Body of pancreas (tissue), 4 donors: ENCODE results near the gene STAT5B. TPM values are rescaled to one million over a fixed set of nuclear protein-coding genes. Genes with fewer than 3 reads are reported as not detected.
A peak's percentile ranks its signal among the peaks of the same experiment; 100 is the strongest.

ENCODE experiments used
- ATAC-seq: fragments of 150-250 bp; one replicate; pipeline ENCODE4 v1.9.1; 2016
- DNase-seq, 4 donors: peaks; one replicate each; pipeline ENCODE4 v3.0.0-alpha.2; 2019
- H3K27ac ChIP-seq, 4 donors: fragments of 200-600 bp; sonication (generic); 1 replicate in 3 of 4; 2 replicates in 1 of 4; pipeline versions ENCODE4 v1.5.1 to v1.6.1; 2016 to 2019; ENCODE audit warnings: mild to moderate bottlenecking in 1 of 4, mixed read lengths in 1 of 4, moderate library complexity in 1 of 4
- H3K27me3 ChIP-seq, 2 donors: fragments of 200-600 bp; sonication (generic); one replicate each; pipeline ENCODE4 v1.6.0; 2016; ENCODE audit warnings: mild to moderate bottlenecking in 1 of 2
- H3K36me3 ChIP-seq, 2 donors: fragments of 200-600 bp; sonication (generic); replicated peaks in 1 of 2; 2 replicates each; pipeline ENCODE4 v1.5.1; 2016; ENCODE audit warnings: low read depth in 2 of 2; ENCODE audit not compliant: insufficient read depth in 1 of 2
- H3K4me1 ChIP-seq: fragments of 200-600 bp; sonication (generic); one replicate; pipeline ENCODE4 v1.6.0; 2016
- H3K4me3 ChIP-seq, 2 donors: fragments of 200-600 bp; sonication (generic); 1 replicate in 1 of 2; 2 replicates in 1 of 2; pipeline ENCODE4 v1.5.1; 2016 to 2019
- H3K9me3 ChIP-seq, 3 donors: fragments of 200-600 bp; sonication (generic); 1 replicate in 2 of 3; 2 replicates in 1 of 3; pipeline ENCODE4 v1.5.1; 2016
- CTCF ChIP-seq, 7 experiments: fragments of 450-650 bp in 4 of 7; fragments of 200-600 bp in 3 of 7; sonication (generic) in 3 of 7; IDR thresholded peaks; one replicate each; pipeline ENCODE4 v1.5.1; 2016 to 2019; ENCODE audit warnings: antibody characterized with exemption in 7 of 7
- POLR2A ChIP-seq, 3 donors: fragments of 450-650 bp; IDR thresholded peaks; one replicate each; pipeline ENCODE4 v1.6.1; 2016; ENCODE audit warnings: antibody characterized with exemption in 3 of 3, mild to moderate bottlenecking in 2 of 3
- WGBS, 2 donors: methylation state at CpG; one replicate each; pipeline ENCODE4 v1.1.5; 2017; 5-methylcytosine and 5-hydroxymethylcytosine counted together
- intact Hi-C: fragments of 100-400 bp; cut with DNase I; formaldehyde crosslinking; loops from one replicate; pipeline ENCODE4 v1.15.1; 2023
- total RNA-seq, 2 donors: library from RNA; depleted of rRNA; stranded (reverse); fragments of >200 nt; gene quantifications; one replicate each; pipeline ENCODE4 v1.1.0, GENCODE V29; 2016

STAT5B gene
- total RNA-seq, 2 donors from 2014 or later = 35.3 TPM

DNA sequence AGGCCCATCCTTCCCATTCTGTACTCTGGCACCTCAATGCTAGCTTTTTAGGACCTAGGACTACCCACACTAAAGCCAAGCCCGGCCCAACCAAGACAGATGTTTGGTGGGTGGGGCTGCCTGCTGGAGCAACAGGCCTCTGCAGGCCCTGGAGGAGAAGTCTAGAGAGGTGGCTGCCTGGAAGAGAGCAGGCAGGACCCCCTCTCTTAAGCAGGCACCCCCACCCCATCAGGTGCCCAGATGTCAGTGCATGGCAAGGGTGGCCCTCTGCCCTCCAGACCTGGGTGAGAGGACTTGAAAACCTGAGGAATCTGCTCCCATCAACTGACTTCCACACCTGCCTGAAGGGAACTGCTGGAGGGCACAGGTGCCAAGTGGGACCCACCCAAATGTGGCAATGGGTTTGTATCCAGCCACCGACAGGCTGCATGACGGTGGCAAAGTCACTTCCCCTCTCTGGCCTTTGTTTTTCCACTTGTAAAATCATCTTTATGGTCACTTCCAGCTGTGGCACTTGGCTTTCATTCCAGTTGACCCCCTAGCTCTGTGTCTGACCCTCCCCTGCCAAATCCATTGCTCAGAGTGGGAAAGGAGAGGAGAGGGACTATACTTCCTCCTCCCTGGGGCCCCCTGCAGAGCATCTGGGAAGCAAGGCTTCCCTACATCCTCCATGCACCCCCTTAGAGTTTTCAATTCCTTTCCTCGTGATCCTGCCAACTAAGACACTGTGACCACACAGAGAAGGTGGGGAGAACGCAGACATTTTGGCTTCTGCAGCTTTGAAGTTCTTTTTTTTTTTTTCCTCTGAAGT, 10.4 kb upstream of the STAT5B start:
- no peak for TF ChIP-seq POLR2A (IDR thresholded peaks at IDR 0.05)
- no peak for TF ChIP-seq CTCF (IDR thresholded peaks at IDR 0.05)
- 60 to 78% methylated on average over 5 of the region's 5 CpGs for WGBS, 2 donors
- H3K27ac ChIP-seq = peak overlapping the region in 2 of 4 donors; percentile 78 to 85
- peak in 2 of 4 donors; percentile 11 to 13 for DNase-seq
- H3K9me3 ChIP-seq = no peaks in the 10 kb centered on the region
- no peaks in the 10 kb centered on the region for H3K36me3 ChIP-seq
- H3K27me3 ChIP-seq = no peaks in the 10 kb centered on the region
- peaks cover 30% of the 10 kb centered on the region for H3K4me1 ChIP-seq
- intact Hi-C loops = no loop called here
- H3K4me3 ChIP-seq = no peak overlapping the region
- ATAC-seq = no peak

DNA sequence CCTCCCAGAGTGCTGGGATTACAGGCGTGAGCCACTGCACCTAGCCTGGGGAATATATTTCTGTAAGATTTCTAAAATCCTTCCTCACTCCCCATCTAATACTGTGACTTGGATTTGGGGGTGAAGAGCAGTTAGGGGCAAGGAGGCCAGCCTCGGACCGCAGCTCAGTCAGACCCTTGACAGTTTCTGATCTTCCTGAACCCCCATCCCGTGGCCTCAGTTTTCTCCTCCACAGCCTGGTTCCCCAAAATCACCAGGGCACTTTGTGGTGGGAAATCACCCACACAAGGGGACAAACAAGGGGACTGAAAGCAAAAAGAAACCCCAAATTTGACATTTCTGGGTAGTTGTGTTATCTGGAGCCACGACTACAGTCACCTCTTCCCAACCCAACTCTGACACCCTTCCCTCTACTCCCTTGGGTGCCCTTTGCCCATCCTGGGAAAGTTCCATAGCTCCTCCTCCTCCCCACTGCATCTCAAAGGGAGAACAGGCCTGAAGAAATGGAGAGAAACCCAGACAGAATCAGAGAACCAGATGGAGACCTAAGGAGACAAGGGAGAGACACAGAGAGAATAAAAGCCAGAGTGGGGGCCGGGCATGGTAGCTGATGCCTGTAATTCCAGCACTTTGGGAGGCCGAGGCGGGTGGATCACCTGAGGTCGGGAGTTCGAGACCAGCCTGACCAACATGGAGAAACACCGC, 9.3 kb upstream of the STAT5B start:
- DNase-seq (peak in 2 of 4 donors; percentile 2), ATAC-seq (no peak)
- H3K27me3 ChIP-seq = no peaks in the 10 kb centered on the region
- no peak overlapping the region for H3K4me3 ChIP-seq
- intact Hi-C loops = no loop called here
- no peak overlapping the region for H3K27ac ChIP-seq
- no peaks in the 10 kb centered on the region for H3K36me3 ChIP-seq
- no peaks in the 10 kb centered on the region for H3K9me3 ChIP-seq
- 93 to 94% methylated on average over 11 of the region's 11 CpGs for WGBS, 2 donors
- H3K4me1 ChIP-seq = peaks cover 34% of the 10 kb centered on the region
- no peak for TF ChIP-seq POLR2A (IDR thresholded peaks at IDR 0.05)
- TF ChIP-seq CTCF (IDR thresholded peaks at IDR 0.05) = no peak

DNA sequence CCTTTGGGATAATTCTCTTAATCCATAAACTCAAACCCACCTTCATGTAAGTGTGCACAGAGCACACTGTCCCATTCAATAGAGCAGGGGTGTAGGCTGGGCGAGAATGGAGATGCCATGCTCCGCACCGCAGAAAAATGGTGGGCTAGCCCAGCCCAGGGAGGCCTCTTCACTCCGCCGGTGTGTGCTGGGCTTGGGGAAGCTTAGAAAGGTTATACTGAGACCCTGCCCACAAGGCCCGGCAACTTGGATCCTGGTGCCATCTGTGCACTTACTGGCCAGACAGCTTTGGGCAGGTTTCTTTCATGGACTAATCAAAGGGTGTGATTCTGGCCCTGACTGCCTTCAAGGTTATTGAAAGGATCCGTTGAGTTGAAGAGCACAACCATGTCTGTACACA, 8.4 kb upstream of the STAT5B start:
- peak in 2 of 4 donors; percentile 4 for DNase-seq
- peaks cover 34% of the 10 kb centered on the region for H3K4me1 ChIP-seq
- H3K27ac ChIP-seq = no peak overlapping the region
- intact Hi-C loops = no loop called here
- H3K36me3 ChIP-seq = no peaks in the 10 kb centered on the region
- H3K4me3 ChIP-seq = no peak overlapping the region
- no peaks in the 10 kb centered on the region for H3K27me3 ChIP-seq
- WGBS, 2 donors = 91 to 92% methylated on average over 7 of the region's 7 CpGs
- no peak for ATAC-seq
- no peaks in the 10 kb centered on the region for H3K9me3 ChIP-seq
- TF ChIP-seq CTCF (IDR thresholded peaks at IDR 0.05) = no peak
- no peak for TF ChIP-seq POLR2A (IDR thresholded peaks at IDR 0.05)

- H3K9me3 ChIP-seq = no peaks in the 10 kb centered on the region
- H3K36me3 ChIP-seq = no peaks in the 10 kb centered on the region
- H3K4me1 ChIP-seq = peaks cover 28% of the 10 kb centered on the region
- no peaks in the 10 kb centered on the region for H3K27me3 ChIP-seq
- DNase-seq = no peak
- intact Hi-C loops = no loop called here
- ATAC-seq = no peak
- WGBS, 2 donors = 90 to 96% methylated on average over 5 of the region's 5 CpGs
- H3K27ac ChIP-seq = no peak overlapping the region
- TF ChIP-seq POLR2A (IDR thresholded peaks at IDR 0.05) = no peak
- no peak for TF ChIP-seq CTCF (IDR thresholded peaks at IDR 0.05)
- H3K4me3 ChIP-seq = no peak overlapping the region
Observed at GRCh38 chr17:42284024-42284369, 7.8 kb upstream of the STAT5B start.
